Loucy (cell line): ENCODE measurements around the gene ITPKB.
"Not testable (repeated sequence)": the region's sequence is repeated elsewhere in the genome, so short reads cannot be mapped to it uniquely, and the experiment has no call there.

Source experiments
- H2AFZ ChIP-seq: fragments of 200-600 bp; sonication (generic); 2 replicates; pipeline ENCODE4 v1.6.0; 2016; ENCODE audit warnings: antibody characterized with exemption, mild to moderate bottlenecking, low read length, moderate library complexity
- H3F3A ChIP-seq: fragments of 200-600 bp; 2 replicates; pipeline ENCODE4 v1.6.0; 2016; ENCODE audit warnings: antibody characterized with exemption, low read depth, mild to moderate bottlenecking
- H3K27me3 ChIP-seq: fragments of 200-600 bp; sonication (generic); 2 replicates; pipeline ENCODE4 v1.6.1; 2014; ENCODE audit warnings: low read length, mild to moderate bottlenecking; ENCODE audit not compliant: insufficient read depth, poor library complexity, severe bottlenecking
- H3K36me3 ChIP-seq: fragments of 200-600 bp; sonication (generic); 2 replicates; pipeline ENCODE4 v1.6.1; 2016; ENCODE audit warnings: low read length; ENCODE audit not compliant: insufficient read depth
- H3K4me1 ChIP-seq: fragments of 200-600 bp; sonication (generic); 2 replicates; pipeline ENCODE4 v1.5.1; 2014; ENCODE audit warnings: low read length, mild to moderate bottlenecking; ENCODE audit not compliant: insufficient read depth, poor library complexity, severe bottlenecking
- H3K4me2 ChIP-seq: fragments of 200-600 bp; sonication (generic); 2 replicates; pipeline ENCODE4 v1.6.0; 2014; ENCODE audit warnings: antibody characterized with exemption, low read length, low read depth, mild to moderate bottlenecking; ENCODE audit not compliant: poor library complexity, severe bottlenecking
- H3K4me3 ChIP-seq: fragments of 200-600 bp; sonication (generic); 2 replicates; pipeline ENCODE4 v1.5.1; 2014; ENCODE audit warnings: low read length, mild to moderate bottlenecking, mixed read lengths; ENCODE audit not compliant: poor library complexity, severe bottlenecking
- H3K79me2 ChIP-seq: fragments of 200-600 bp; sonication (generic); 2 replicates; pipeline ENCODE4 v1.6.1; 2014; ENCODE audit warnings: low read length; ENCODE audit not compliant: insufficient read depth
- H3K9ac ChIP-seq: fragments of 200-600 bp; sonication (generic); 2 replicates; pipeline ENCODE4 v1.6.0; 2014; ENCODE audit warnings: mild to moderate bottlenecking, low read depth, low read length, moderate library complexity; ENCODE audit not compliant: poor library complexity, severe bottlenecking
- H3K9me2 ChIP-seq: fragments of 200-600 bp; sonication (generic); replicated peaks from 2 replicates; pipeline ENCODE4 v1.6.1; 2016; ENCODE audit warnings: low read depth, low read length, mixed read lengths
- H3K9me3 ChIP-seq: fragments of 200-600 bp; sonication (generic); 2 replicates; pipeline ENCODE4 v1.6.1; 2014; ENCODE audit warnings: mild to moderate bottlenecking, antibody characterized with exemption, low read length, low read depth; ENCODE audit not compliant: insufficient read depth
- H4K20me1 ChIP-seq: fragments of 200-600 bp; sonication (generic); 2 replicates; pipeline ENCODE4 v1.6.0; 2014; ENCODE audit warnings: antibody characterized with exemption, low read length, mild to moderate bottlenecking; ENCODE audit not compliant: insufficient read depth, poor library complexity, severe bottlenecking
- CTCF ChIP-seq: fragments of 200-600 bp; sonication (generic); conservative IDR thresholded peaks from 2 replicates; pipeline ENCODE4 v1.5.1; 2014; ENCODE audit warnings: mild to moderate bottlenecking, antibody characterized with exemption, low read length
- EZH2phosphoT487 ChIP-seq: fragments of 200-600 bp; IDR thresholded peaks from 2 replicates; pipeline ENCODE4 v1.6.1; 2018; ENCODE audit warnings: antibody characterized with exemption, mild to moderate bottlenecking, moderate library complexity, borderline replicate concordance

The ITPKB gene

GRCh38 chr1:226639631-226640061 is 99.4 kb downstream of the ITPKB start:
- Histone ChIP-seq H3K4me3 (no peak overlapping the region), H3K79me2 (no peaks in the 10 kb centered on the region), H3F3A (no peaks in the 10 kb centered on the region), H3K9me3 (no peaks in the 10 kb centered on the region), H3K9me2 (no peaks in the 10 kb centered on the region), H4K20me1 (no peaks in the 10 kb centered on the region), H2AFZ (no peak overlapping the region), H3K27me3 (no peaks in the 10 kb centered on the region), H3K9ac (no peak overlapping the region), H3K4me2 (no peak overlapping the region), H3K4me1 (peaks cover 13% of the 10 kb centered on the region), H3K36me3 (peaks cover 81% of the 10 kb centered on the region; the same call in 1 of the 2 replicates)
- TF ChIP-seq CTCF: no peak
- TF ChIP-seq EZH2phosphoT487: no peak

DNA sequence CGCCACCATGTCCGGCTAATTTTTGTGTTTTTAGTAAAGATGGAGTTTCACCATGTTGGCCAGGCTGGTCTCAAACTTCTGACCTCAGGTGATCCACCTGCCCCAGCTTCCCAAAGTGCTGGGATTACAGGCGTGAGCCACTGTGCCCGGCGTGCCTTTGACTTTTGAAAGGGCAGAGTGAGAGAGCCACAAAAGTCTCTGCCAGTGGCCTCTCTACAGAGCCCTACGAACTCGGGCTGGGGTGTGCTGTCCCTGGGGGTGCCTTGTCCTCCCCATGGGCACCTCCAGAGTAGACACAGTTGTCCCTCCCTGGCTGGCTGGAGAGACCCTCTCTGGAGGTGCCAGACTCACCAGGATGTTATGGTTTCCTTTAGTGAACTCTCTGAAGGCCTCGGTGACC is 99.9 kb downstream of the ITPKB start:
- H4K20me1 ChIP-seq, H3F3A ChIP-seq, H2AFZ ChIP-seq, H3K9ac ChIP-seq, H3K79me2 ChIP-seq, H3K4me2 ChIP-seq, H3K9me3 ChIP-seq, H3K9me2 ChIP-seq, H3K4me3 ChIP-seq, H3K27me3 ChIP-seq: not testable (repeated sequence)
- H3K4me1 ChIP-seq: peaks cover 11% of the 10 kb centered on the region
- H3K36me3 ChIP-seq: peaks cover 81% of the 10 kb centered on the region; the same call in 1 of the 2 replicates

DNA sequence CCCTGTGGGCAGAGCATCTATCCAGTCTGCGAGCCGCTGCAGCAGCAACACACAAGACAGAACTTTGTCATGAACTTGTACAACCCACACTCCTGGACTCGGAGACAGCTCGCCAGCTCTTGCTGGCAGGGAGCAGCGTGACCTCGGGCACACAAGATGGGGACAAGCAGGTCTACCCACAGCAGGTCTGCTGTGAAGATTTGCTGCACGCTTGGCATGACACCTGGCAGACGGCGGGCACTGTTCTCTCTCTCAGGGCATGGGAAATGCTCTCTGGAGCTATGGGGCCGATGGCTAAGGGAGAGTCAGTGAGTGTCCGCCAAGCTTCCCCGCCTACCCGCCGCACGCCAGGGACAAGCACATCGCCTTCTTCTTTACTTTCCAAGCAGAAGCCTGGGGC is 100.5 kb downstream of the ITPKB start:
- no peak overlapping the region for H3K4me2 ChIP-seq
- no peak overlapping the region for H3K9ac ChIP-seq
- no peaks in the 10 kb centered on the region for H3F3A ChIP-seq
- no peaks in the 10 kb centered on the region for H3K27me3 ChIP-seq
- no peaks in the 10 kb centered on the region for H3K9me2 ChIP-seq
- peaks cover 6% of the 10 kb centered on the region for H3K4me1 ChIP-seq
- peaks cover 84% of the 10 kb centered on the region; the same call in 1 of the 2 replicates for H3K36me3 ChIP-seq
- TF ChIP-seq EZH2phosphoT487: no peak
- no peak for TF ChIP-seq CTCF
- no peaks in the 10 kb centered on the region for H3K9me3 ChIP-seq
- no peaks in the 10 kb centered on the region for H4K20me1 ChIP-seq
- H3K79me2 ChIP-seq: no peaks in the 10 kb centered on the region
- no peak overlapping the region for H2AFZ ChIP-seq
- no peak overlapping the region for H3K4me3 ChIP-seq

- H3K4me2 ChIP-seq: no peak overlapping the region
- no peak overlapping the region for H3K4me3 ChIP-seq
- no peak overlapping the region for H3K9ac ChIP-seq
- H3K4me1 ChIP-seq: peaks cover 1% of the 10 kb centered on the region
- TF ChIP-seq EZH2phosphoT487 (no peak), CTCF (no peak)
- H4K20me1 ChIP-seq: no peaks in the 10 kb centered on the region
- peaks cover 87% of the 10 kb centered on the region; the same call in 1 of the 2 replicates for H3K36me3 ChIP-seq
- no peaks in the 10 kb centered on the region for H3K9me2 ChIP-seq
- H3K79me2 ChIP-seq: no peaks in the 10 kb centered on the region
- H3K27me3 ChIP-seq: no peaks in the 10 kb centered on the region
- no peaks in the 10 kb centered on the region for H3K9me3 ChIP-seq
- no peak overlapping the region for H2AFZ ChIP-seq
- H3F3A ChIP-seq: no peaks in the 10 kb centered on the region
Observed at GRCh38 chr1:226638001-226638601, 101.0 kb downstream of the ITPKB start.
